ENCODE data around the gene COL9A2.

Gene COL9A2

GRCh38 chr1:40302475-40302874, 14.6 kb downstream of the COL9A2 start:
- Histone ChIP-seq H3K4me3 (ENCODE audit: low read depth, low read length) (no peak overlapping the region), H3K27me3 (ENCODE audit: insufficient read depth, low read length) (no peaks in the 10 kb centered on the region), H3K27ac (ENCODE audit: low read depth, low read length) (no peak overlapping the region), H3K36me3 (ENCODE audit: insufficient read depth, low read length) (no peaks in the 10 kb centered on the region), H3K79me2 (ENCODE audit: control insufficient read depth, insufficient read depth, low read length, unreplicated experiment) (no peaks in the 10 kb centered on the region), H2AFZ (ENCODE audit: low read length, unreplicated experiment) (no peak overlapping the region), H3K4me1 (ENCODE audit: control insufficient read depth, insufficient read depth, low read length, unreplicated experiment) (peaks cover 14% of the 10 kb centered on the region)

GRCh38 chr1:40301541-40302299, 15.4 kb downstream of the COL9A2 start:
- no peak overlapping the region for H3K27ac ChIP-seq (ENCODE audit: low read depth, low read length)
- no peak overlapping the region for H2AFZ ChIP-seq (ENCODE audit: low read length, unreplicated experiment)
- H3K27me3 ChIP-seq (ENCODE audit: insufficient read depth, low read length) = no peaks in the 10 kb centered on the region
- H3K4me3 ChIP-seq (ENCODE audit: low read depth, low read length) = no peak overlapping the region
- no peaks in the 10 kb centered on the region for H3K79me2 ChIP-seq (ENCODE audit: control insufficient read depth, insufficient read depth, low read length, unreplicated experiment)
- peaks cover 14% of the 10 kb centered on the region for H3K4me1 ChIP-seq (ENCODE audit: control insufficient read depth, insufficient read depth, low read length, unreplicated experiment)
- no peaks in the 10 kb centered on the region for H3K36me3 ChIP-seq (ENCODE audit: insufficient read depth, low read length)

DNA sequence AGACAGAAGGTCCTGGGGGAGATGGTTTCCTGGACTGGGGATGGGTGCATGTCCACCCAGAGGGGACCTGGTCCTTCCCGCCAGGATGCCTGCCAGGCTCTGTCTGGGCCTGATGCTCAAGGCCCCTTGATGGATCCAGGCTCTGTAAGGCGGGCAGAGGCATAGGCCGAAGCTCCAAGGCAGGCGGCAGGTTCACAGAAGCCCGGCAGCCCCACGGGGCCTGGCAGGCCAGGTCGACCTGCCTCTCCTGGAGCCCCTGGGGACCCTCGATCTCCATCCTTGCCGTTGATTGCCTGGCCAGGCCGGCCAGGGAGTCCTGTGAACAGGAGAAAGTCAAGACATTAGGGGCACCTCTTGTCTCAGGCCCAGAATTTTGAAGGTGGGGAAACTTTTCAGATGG, 16.0 kb downstream of the COL9A2 start:
- Histone ChIP-seq H3K4me3 (ENCODE audit: low read depth, low read length) (no peak overlapping the region), H3K27ac (ENCODE audit: low read depth, low read length) (no peak overlapping the region), H3K36me3 (ENCODE audit: insufficient read depth, low read length) (no peaks in the 10 kb centered on the region), H3K27me3 (ENCODE audit: insufficient read depth, low read length) (no peaks in the 10 kb centered on the region), H2AFZ (ENCODE audit: low read length, unreplicated experiment) (no peak overlapping the region), H3K4me1 (ENCODE audit: control insufficient read depth, insufficient read depth, low read length, unreplicated experiment) (peaks cover 14% of the 10 kb centered on the region), H3K79me2 (ENCODE audit: control insufficient read depth, insufficient read depth, low read length, unreplicated experiment) (no peaks in the 10 kb centered on the region)

GRCh38 chr1:40300651-40301050, 16.4 kb downstream of the COL9A2 start:
- H3K27me3 ChIP-seq (ENCODE audit: insufficient read depth, low read length) = no peaks in the 10 kb centered on the region
- H3K4me1 ChIP-seq (ENCODE audit: control insufficient read depth, insufficient read depth, low read length, unreplicated experiment) = peaks cover 14% of the 10 kb centered on the region
- no peaks in the 10 kb centered on the region for H3K79me2 ChIP-seq (ENCODE audit: control insufficient read depth, insufficient read depth, low read length, unreplicated experiment)
- no peak overlapping the region for H2AFZ ChIP-seq (ENCODE audit: low read length, unreplicated experiment)
- no peak overlapping the region for H3K27ac ChIP-seq (ENCODE audit: low read depth, low read length)
- H3K36me3 ChIP-seq (ENCODE audit: insufficient read depth, low read length) = no peaks in the 10 kb centered on the region
- no peak overlapping the region for H3K4me3 ChIP-seq (ENCODE audit: low read depth, low read length)

DNA sequence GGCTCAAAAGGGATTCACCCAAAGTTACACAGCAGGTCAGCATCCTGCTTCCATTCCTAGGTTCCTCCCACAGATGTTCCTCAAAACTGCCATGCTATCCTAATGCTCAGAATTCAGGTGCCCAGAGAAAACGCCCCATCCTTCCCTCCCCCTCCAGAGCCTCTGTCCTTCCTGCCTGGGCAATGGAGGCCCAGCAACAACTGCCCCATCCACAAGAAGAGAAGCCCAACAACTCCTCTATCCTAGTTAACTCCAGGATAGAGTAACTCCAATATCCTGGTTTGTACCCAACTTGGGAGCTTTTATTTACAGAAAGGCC, 16.9 kb downstream of the COL9A2 start:
- Histone ChIP-seq H3K36me3 (ENCODE audit: insufficient read depth, low read length) (no peaks in the 10 kb centered on the region), H3K4me3 (ENCODE audit: low read depth, low read length) (no peak overlapping the region), H3K4me1 (ENCODE audit: control insufficient read depth, insufficient read depth, low read length, unreplicated experiment) (peaks cover 14% of the 10 kb centered on the region), H3K27ac (ENCODE audit: low read depth, low read length) (no peak overlapping the region), H2AFZ (ENCODE audit: low read length, unreplicated experiment) (no peak overlapping the region), H3K27me3 (ENCODE audit: insufficient read depth, low read length) (no peaks in the 10 kb centered on the region), H3K79me2 (ENCODE audit: control insufficient read depth, insufficient read depth, low read length, unreplicated experiment) (no peaks in the 10 kb centered on the region)

GRCh38 chr1:40299366-40300248, 17.5 kb downstream of the COL9A2 start:
- Histone ChIP-seq H2AFZ (ENCODE audit: low read length, unreplicated experiment) (no peak overlapping the region), H3K36me3 (ENCODE audit: insufficient read depth, low read length) (peaks cover under 1% of the 10 kb centered on the region; the same call in 1 of the 2 replicates), H3K27me3 (ENCODE audit: insufficient read depth, low read length) (no peaks in the 10 kb centered on the region), H3K4me1 (ENCODE audit: control insufficient read depth, insufficient read depth, low read length, unreplicated experiment) (peaks cover 14% of the 10 kb centered on the region), H3K79me2 (ENCODE audit: control insufficient read depth, insufficient read depth, low read length, unreplicated experiment) (no peaks in the 10 kb centered on the region), H3K27ac (ENCODE audit: low read depth, low read length) (no peak overlapping the region), H3K4me3 (ENCODE audit: low read depth, low read length) (no peak overlapping the region)

DNA sequence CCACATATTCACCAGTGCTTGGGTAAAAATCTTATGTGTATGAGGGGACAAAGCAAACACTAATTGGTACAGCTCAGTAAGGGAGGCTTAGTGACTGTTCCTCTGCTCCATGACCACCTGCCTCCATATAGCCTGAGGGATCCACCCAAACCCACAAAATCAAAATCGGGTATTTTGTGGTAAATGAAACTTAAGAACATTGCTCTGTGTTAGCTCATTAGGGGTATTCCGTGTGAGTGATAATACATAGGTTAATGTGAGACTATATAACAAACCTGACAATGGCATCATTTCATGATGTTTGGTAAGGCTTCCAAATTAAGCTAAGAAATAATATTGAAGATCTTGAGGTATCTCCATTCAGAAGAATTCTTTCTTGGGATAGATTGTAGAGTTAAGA, 25.8 kb downstream of the COL9A2 start:
- H3K27ac ChIP-seq (ENCODE audit: low read depth, low read length) = no peak overlapping the region

DNA sequence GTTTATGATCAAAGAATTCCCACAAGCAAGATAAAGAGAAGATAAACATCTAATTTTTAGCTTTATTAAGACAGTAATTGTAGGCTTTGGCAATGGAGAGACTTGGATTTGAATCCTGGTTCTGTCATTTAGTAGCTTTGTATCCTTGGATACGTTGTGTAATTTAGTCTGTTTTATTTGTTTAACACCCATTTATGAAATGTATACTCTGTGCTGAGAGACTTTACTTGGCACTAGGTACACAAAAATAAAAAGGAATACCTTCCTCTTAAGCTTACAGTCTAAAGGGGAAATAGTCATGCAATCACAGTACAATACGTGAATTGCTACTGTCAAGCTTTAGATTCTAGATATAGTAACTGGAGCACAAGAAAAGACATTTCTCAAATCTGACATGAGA, 35.2 kb downstream of the COL9A2 start:
- H3K36me3 ChIP-seq (ENCODE audit: insufficient read depth, low read length) = peaks cover 3% of the 10 kb centered on the region; the same call in 1 of the 2 replicates
- no peak overlapping the region for H3K27ac ChIP-seq (ENCODE audit: low read depth, low read length)

More for the DNA sequence above, 25.8 kb downstream of the COL9A2 start:
- H3K27me3 ChIP-seq (ENCODE audit: insufficient read depth, low read length) = no peaks in the 10 kb centered on the region
- no peak overlapping the region for H2AFZ ChIP-seq (ENCODE audit: low read length, unreplicated experiment)
- peaks cover 45% of the 10 kb centered on the region for H3K36me3 ChIP-seq (ENCODE audit: insufficient read depth, low read length)
- H3K4me3 ChIP-seq (ENCODE audit: low read depth, low read length) = no peak overlapping the region
- no peaks in the 10 kb centered on the region for H3K79me2 ChIP-seq (ENCODE audit: control insufficient read depth, insufficient read depth, low read length, unreplicated experiment)
- no peaks in the 10 kb centered on the region for H3K4me1 ChIP-seq (ENCODE audit: control insufficient read depth, insufficient read depth, low read length, unreplicated experiment)

GRCh38 chr1:40276122-40276521, 41.0 kb downstream of the COL9A2 start:
- H3K4me1 ChIP-seq (ENCODE audit: control insufficient read depth, insufficient read depth, low read length, unreplicated experiment) = no peaks in the 10 kb centered on the region
- no peak overlapping the region for H2AFZ ChIP-seq (ENCODE audit: low read length, unreplicated experiment)
- H3K27ac ChIP-seq (ENCODE audit: low read depth, low read length) = no peak overlapping the region
- H3K27me3 ChIP-seq (ENCODE audit: insufficient read depth, low read length) = no peaks in the 10 kb centered on the region
- peaks cover 5% of the 10 kb centered on the region for H3K79me2 ChIP-seq (ENCODE audit: control insufficient read depth, insufficient read depth, low read length, unreplicated experiment)
- peaks cover 35% of the 10 kb centered on the region for H3K36me3 ChIP-seq (ENCODE audit: insufficient read depth, low read length)
- no peak overlapping the region for H3K4me3 ChIP-seq (ENCODE audit: low read depth, low read length)

More for the DNA sequence above, 35.2 kb downstream of the COL9A2 start:
- H3K27me3 ChIP-seq (ENCODE audit: insufficient read depth, low read length) = no peaks in the 10 kb centered on the region
- H3K4me1 ChIP-seq (ENCODE audit: control insufficient read depth, insufficient read depth, low read length, unreplicated experiment) = no peaks in the 10 kb centered on the region
- no peaks in the 10 kb centered on the region for H3K79me2 ChIP-seq (ENCODE audit: control insufficient read depth, insufficient read depth, low read length, unreplicated experiment)
- H3K4me3 ChIP-seq (ENCODE audit: low read depth, low read length) = no peak overlapping the region
- H2AFZ ChIP-seq (ENCODE audit: low read length, unreplicated experiment) = no peak overlapping the region

DNA sequence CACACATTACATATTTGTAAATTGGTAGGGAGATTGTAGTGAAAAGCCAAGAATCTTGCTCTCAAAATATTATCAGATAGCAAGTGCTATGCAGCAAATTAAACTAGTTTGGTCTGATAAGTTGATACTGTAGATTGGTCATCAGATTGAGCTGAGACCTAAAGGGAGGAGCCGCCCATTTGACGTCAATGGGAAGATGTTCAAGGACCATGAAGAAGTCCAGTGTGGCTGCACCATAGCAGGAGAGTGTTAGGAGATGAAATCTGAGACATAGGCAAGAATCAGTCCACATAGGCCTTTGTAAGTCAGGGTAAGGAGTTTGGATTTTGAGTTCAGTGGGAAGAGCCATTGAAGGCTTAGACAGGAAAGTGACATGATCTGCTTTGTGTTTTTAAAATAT, 42.8 kb downstream of the COL9A2 start:
- H3K4me1 ChIP-seq (ENCODE audit: control insufficient read depth, insufficient read depth, low read length, unreplicated experiment) = peaks cover 5% of the 10 kb centered on the region
- no peak overlapping the region for H3K27ac ChIP-seq (ENCODE audit: low read depth, low read length)
- no peaks in the 10 kb centered on the region for H3K27me3 ChIP-seq (ENCODE audit: insufficient read depth, low read length)
- H3K4me3 ChIP-seq (ENCODE audit: low read depth, low read length) = no peak overlapping the region
- H2AFZ ChIP-seq (ENCODE audit: low read length, unreplicated experiment) = no peak overlapping the region
- peaks cover 43% of the 10 kb centered on the region for H3K36me3 ChIP-seq (ENCODE audit: insufficient read depth, low read length)
- peaks cover 5% of the 10 kb centered on the region for H3K79me2 ChIP-seq (ENCODE audit: control insufficient read depth, insufficient read depth, low read length, unreplicated experiment)
